Liver (tissue), 3 donors: ENCODE measurements around the gene INSYN1.
"Not testable (repeated sequence)": the region's sequence is repeated elsewhere in the genome, so short reads cannot be mapped to it uniquely, and the experiment has no call there.

Experiments used
- ATF3 ChIP-seq: IDR thresholded peaks from 2 replicates; pipeline ENCODE4 v1.6.1; 2016; ENCODE audit warnings: antibody characterized with exemption
- CTCF ChIP-seq: fragments of 150-350 bp; IDR thresholded peaks from 2 replicates; pipeline ENCODE4 v1.5.1; 2017; ENCODE audit warnings: improper control_type of control experiment, low read depth, low read length; ENCODE audit not compliant: missing input control
- EGR1 ChIP-seq, 2 donors: IDR thresholded peaks; 2 replicates each; pipeline ENCODE4 v1.6.1; 2016 to 2018; ENCODE audit warnings: antibody characterized with exemption in 2 of 2, low read depth in 2 of 2
- GABPA ChIP-seq, 2 donors: IDR thresholded peaks in 1 of 2; conservative IDR thresholded peaks in 1 of 2; 2 replicates each; pipeline ENCODE4 v1.6.1; 2016; ENCODE audit warnings: antibody characterized with exemption in 2 of 2, mild to moderate bottlenecking in 1 of 2, moderate library complexity in 1 of 2
- MAX ChIP-seq: IDR thresholded peaks from 2 replicates; pipeline ENCODE4 v1.6.1; 2016; ENCODE audit warnings: antibody characterized with exemption
- RAD21 ChIP-seq, 2 donors: IDR thresholded peaks; 2 replicates each; pipeline ENCODE4 v1.6.1; 2016; ENCODE audit warnings: antibody characterized with exemption in 2 of 2, mild to moderate bottlenecking in 2 of 2
- REST ChIP-seq: IDR thresholded peaks from 2 replicates; pipeline ENCODE4 v1.6.1; 2016; ENCODE audit warnings: antibody characterized with exemption, mild to moderate bottlenecking
- RXRA ChIP-seq, 2 donors: IDR thresholded peaks; 2 replicates each; pipeline ENCODE4 v1.6.1; 2017 to 2018; ENCODE audit warnings: antibody characterized with exemption in 2 of 2, mild to moderate bottlenecking in 1 of 2
- SP1 ChIP-seq: IDR thresholded peaks from 2 replicates; pipeline ENCODE4 v1.6.1; 2018; ENCODE audit warnings: antibody characterized with exemption, mild to moderate bottlenecking
- donor health status: healthy.
- donor health status: healthy.

GRCh38 chr15:73732051-73732450 lies 21.1 kb downstream of the INSYN1 start:
- not testable (repeated sequence) for TF ChIP-seq CTCF; ATF3; REST; RXRA (IDR thresholded peaks at IDR 0.05); MAX; SP1; RAD21 (IDR thresholded peaks at IDR 0.05); GABPA (IDR thresholded peaks at IDR 0.05 in 1 of 2, conservative IDR thresholded peaks at IDR 0.05 in 1 of 2); EGR1 (IDR thresholded peaks at IDR 0.05; ENCODE audit: low read depth in 2 of 2)
